Upper lobe of left lung (tissue), 4 donors: ENCODE data around the gene EFHD1.

ENCODE experiments used
- EP300 ChIP-seq, 4 donors: sonication (generic); formaldehyde crosslinking; IDR thresholded peaks; one replicate each; pipeline ENCODE4 v1.5.1; 2017; ENCODE audit warnings: antibody characterized with exemption in 4 of 4, control low read depth in 2 of 4
- TF ChIP-seq, protein P1 (sequence below), 6 experiments: fragments of 450-650 bp in 4 of 6; fragments of 200-600 bp in 2 of 6; sonication (generic) in 2 of 6; IDR thresholded peaks; one replicate each; pipeline ENCODE4 v1.5.1; 2016 to 2019; ENCODE audit warnings: antibody characterized with exemption in 6 of 6

DNA sequence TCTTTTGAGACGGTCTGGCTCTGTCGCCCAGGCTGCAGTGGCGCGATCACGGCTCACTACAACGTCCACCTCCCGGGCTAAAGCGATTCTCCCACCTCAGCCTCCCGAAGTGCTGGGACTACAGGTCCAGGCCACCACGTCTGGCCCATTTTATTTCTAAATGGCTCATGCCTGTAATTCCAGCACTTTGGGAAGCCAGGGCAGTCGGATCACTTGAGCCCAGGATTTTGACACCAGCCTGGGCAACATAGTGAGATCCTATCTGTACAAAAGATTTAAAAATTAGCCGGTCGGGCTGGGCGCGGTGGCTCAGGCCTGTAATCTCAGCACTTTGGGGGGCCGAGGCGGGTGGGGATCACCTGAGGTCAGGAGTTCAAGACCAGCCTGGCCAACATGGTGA, 26.4 kb upstream of the EFHD1 start:
- no peak for TF ChIP-seq EP300 (IDR thresholded peaks at IDR 0.05)
- TF ChIP-seq, protein P1, sequence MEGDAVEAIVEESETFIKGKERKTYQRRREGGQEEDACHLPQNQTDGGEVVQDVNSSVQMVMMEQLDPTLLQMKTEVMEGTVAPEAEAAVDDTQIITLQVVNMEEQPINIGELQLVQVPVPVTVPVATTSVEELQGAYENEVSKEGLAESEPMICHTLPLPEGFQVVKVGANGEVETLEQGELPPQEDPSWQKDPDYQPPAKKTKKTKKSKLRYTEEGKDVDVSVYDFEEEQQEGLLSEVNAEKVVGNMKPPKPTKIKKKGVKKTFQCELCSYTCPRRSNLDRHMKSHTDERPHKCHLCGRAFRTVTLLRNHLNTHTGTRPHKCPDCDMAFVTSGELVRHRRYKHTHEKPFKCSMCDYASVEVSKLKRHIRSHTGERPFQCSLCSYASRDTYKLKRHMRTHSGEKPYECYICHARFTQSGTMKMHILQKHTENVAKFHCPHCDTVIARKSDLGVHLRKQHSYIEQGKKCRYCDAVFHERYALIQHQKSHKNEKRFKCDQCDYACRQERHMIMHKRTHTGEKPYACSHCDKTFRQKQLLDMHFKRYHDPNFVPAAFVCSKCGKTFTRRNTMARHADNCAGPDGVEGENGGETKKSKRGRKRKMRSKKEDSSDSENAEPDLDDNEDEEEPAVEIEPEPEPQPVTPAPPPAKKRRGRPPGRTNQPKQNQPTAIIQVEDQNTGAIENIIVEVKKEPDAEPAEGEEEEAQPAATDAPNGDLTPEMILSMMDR (IDR thresholded peaks at IDR 0.05): no peak
